ENCODE results near the gene OPHN1. TPM values are rescaled to one million over a fixed set of nuclear protein-coding genes. Genes with fewer than 3 reads are reported as not detected.

OPHN1 gene
- total and polyA plus RNA-seq, 2 donors (not counting 3 experiments of a cell fraction or from before 2014, with no cell fraction given), result 3.9 to 6.7 TPM

GRCh38 chrX:68455151-68455510, 21.8 kb upstream of the OPHN1 start:
- no peak overlapping the region for H2AFZ ChIP-seq (ENCODE audit: low read depth, low read length)
- no peak for TF ChIP-seq MAX (IDR thresholded peaks at IDR 0.05; ENCODE audit: insufficient read depth, insufficient read length)
- TF ChIP-seq, protein P1, sequence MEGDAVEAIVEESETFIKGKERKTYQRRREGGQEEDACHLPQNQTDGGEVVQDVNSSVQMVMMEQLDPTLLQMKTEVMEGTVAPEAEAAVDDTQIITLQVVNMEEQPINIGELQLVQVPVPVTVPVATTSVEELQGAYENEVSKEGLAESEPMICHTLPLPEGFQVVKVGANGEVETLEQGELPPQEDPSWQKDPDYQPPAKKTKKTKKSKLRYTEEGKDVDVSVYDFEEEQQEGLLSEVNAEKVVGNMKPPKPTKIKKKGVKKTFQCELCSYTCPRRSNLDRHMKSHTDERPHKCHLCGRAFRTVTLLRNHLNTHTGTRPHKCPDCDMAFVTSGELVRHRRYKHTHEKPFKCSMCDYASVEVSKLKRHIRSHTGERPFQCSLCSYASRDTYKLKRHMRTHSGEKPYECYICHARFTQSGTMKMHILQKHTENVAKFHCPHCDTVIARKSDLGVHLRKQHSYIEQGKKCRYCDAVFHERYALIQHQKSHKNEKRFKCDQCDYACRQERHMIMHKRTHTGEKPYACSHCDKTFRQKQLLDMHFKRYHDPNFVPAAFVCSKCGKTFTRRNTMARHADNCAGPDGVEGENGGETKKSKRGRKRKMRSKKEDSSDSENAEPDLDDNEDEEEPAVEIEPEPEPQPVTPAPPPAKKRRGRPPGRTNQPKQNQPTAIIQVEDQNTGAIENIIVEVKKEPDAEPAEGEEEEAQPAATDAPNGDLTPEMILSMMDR (IDR thresholded peaks at IDR 0.05; ENCODE audit: extremely low read depth in 1 of 2, insufficient read depth in 1 of 2, low read depth in 1 of 2, low read length in 2 of 2), result no peak
- no peak for TF ChIP-seq MYC (IDR thresholded peaks at IDR 0.05; ENCODE audit: low read depth, low read length)
- no peak for TF ChIP-seq GATA2 (IDR thresholded peaks at IDR 0.05; ENCODE audit: insufficient read depth, insufficient read length, low read depth, low read length)
- no peak for TF ChIP-seq JUN (IDR thresholded peaks at IDR 0.05; ENCODE audit: borderline replicate concordance, insufficient read depth, insufficient read length, low read depth)
- no peak for TF ChIP-seq POLR2AphosphoS5 (IDR thresholded peaks at IDR 0.05; ENCODE audit: insufficient read depth, low read depth, low read length)
- DNase-seq (ENCODE audit: low read depth, low spot score) (no peak), FAIRE-seq (no peak)
- no peaks in the 10 kb centered on the region for H3K9me1 ChIP-seq (replicated peaks; ENCODE audit: control insufficient read depth, extremely low read depth, insufficient read depth, low read length)
- no peaks in the 10 kb centered on the region for H3K27me3 ChIP-seq (ENCODE audit: control insufficient read depth in 2 of 2, insufficient read depth in 2 of 2, low read length in 2 of 2)
- no peaks in the 10 kb centered on the region for H3K4me1 ChIP-seq (ENCODE audit: control insufficient read depth, extremely low read depth, insufficient read depth, low read length)
- H3K9ac ChIP-seq (replicated peaks; ENCODE audit: extremely low read depth, insufficient read depth, low read length), result no peak overlapping the region
- H3K9me3 ChIP-seq (replicated peaks; ENCODE audit: control insufficient read depth, insufficient read depth, low read length), result no peaks in the 10 kb centered on the region
- H3K4me3 ChIP-seq (replicated peaks in 1 of 3; ENCODE audit: insufficient read depth in 1 of 3, low read depth in 1 of 3, low read length in 3 of 3), result no peak overlapping the region
- H3K4me2 ChIP-seq (ENCODE audit: insufficient read depth, low read length), result no peak overlapping the region
- CTCF ChIA-PET, result no interaction called here
- POLR2A ChIA-PET, result no interaction called here
- intact Hi-C loops (cut with micrococcal nuclease) (no loop called here), dilution Hi-C loops (cut with MboI; ENCODE audit: extremely low pct_ligation_motif_present, low sequenced_read_pairs) (no loop called here)
- H3K27ac ChIP-seq (ENCODE audit: insufficient read depth, low read depth, low read length), result no peak overlapping the region
- no peaks in the 10 kb centered on the region for H3K79me2 ChIP-seq (ENCODE audit: control insufficient read depth, insufficient read depth, low read length)
- no TSS peak for BruUV-seq (replicated peaks)
- H3K36me3 ChIP-seq (ENCODE audit: control insufficient read depth in 2 of 2, extremely low read depth in 1 of 2, insufficient read depth in 2 of 2, low read length in 2 of 2), result no peaks in the 10 kb centered on the region
- no peaks in the 10 kb centered on the region for H4K20me1 ChIP-seq (replicated peaks; ENCODE audit: control insufficient read depth, extremely low read depth, insufficient read depth, low read length)

All from endothelial cell of umbilical vein (primary cell).